Keratinocyte (primary cell): ENCODE results near the gene PNISR. TPM values are rescaled to one million over a fixed set of nuclear protein-coding genes. Genes with fewer than 3 reads are reported as not detected.

Source experiments
- DNase-seq: peaks from one replicate; pipeline ENCODE4 v3.0.0-alpha.2; 2011; ENCODE audit warnings: low read depth, missing footprints, low spot score
- FAIRE-seq: peaks from 2 replicates; lab custom pipeline; 2011; peaks lifted over from hg19 to GRCh38; lab: Jason Lieb, UNC
- H2AFZ ChIP-seq: 2 replicates; pipeline ENCODE4 v1.6.0; 2012; ENCODE audit warnings: low read length, control low read depth, inconsistent platforms; ENCODE audit not compliant: control insufficient read depth
- H3K27ac ChIP-seq: 2 replicates; pipeline ENCODE4 v1.5.1; 2011; ENCODE audit warnings: low read length; ENCODE audit not compliant: control insufficient read depth, insufficient read depth
- H3K27me3 ChIP-seq: 3 replicates; pipeline ENCODE4 v1.6.0; 2011; ENCODE audit warnings: low read length; ENCODE audit not compliant: control insufficient read depth, insufficient read depth; ENCODE audit errors: extremely low read depth
- H3K36me3 ChIP-seq, 2 experiments: 2 replicates in 1 of 2; 3 replicates in 1 of 2; pipeline ENCODE4 v1.5.1; 2011; ENCODE audit warnings: low read length in 2 of 2, mild to moderate bottlenecking in 1 of 2; ENCODE audit not compliant: control insufficient read depth in 2 of 2, insufficient read depth in 2 of 2; ENCODE audit errors: extremely low read depth in 1 of 2
- H3K4me1 ChIP-seq: 3 replicates; pipeline ENCODE4 v1.5.1; 2011; ENCODE audit warnings: low read length; ENCODE audit not compliant: control insufficient read depth, insufficient read depth; ENCODE audit errors: extremely low read depth
- H3K4me2 ChIP-seq: 3 replicates; pipeline ENCODE4 v1.6.0; 2011; ENCODE audit warnings: low read depth, low read length; ENCODE audit not compliant: control insufficient read depth, insufficient read depth; ENCODE audit errors: extremely low read depth
- H3K4me3 ChIP-seq, 3 experiments: fragments of 200-600 bp in 1 of 3; sonication (generic) in 1 of 3; 2 replicates in 2 of 3; 3 replicates in 1 of 3; pipeline ENCODE4 v1.5.1; 2011 to 2016; ENCODE audit warnings: low read length in 3 of 3, mild to moderate bottlenecking in 3 of 3, control low read depth in 2 of 3, inconsistent platforms in 1 of 3, low read depth in 1 of 3, mixed read lengths in 1 of 3, mixed run types in 1 of 3, moderate library complexity in 1 of 3; ENCODE audit not compliant: control insufficient read depth in 2 of 3, insufficient read depth in 2 of 3; ENCODE audit errors: extremely low read depth in 1 of 3
- H3K79me2 ChIP-seq: 2 replicates; pipeline ENCODE4 v1.6.0; 2012; ENCODE audit warnings: low read length; ENCODE audit not compliant: control insufficient read depth, insufficient read depth
- H3K9ac ChIP-seq: 3 replicates; pipeline ENCODE4 v1.6.0; 2011; ENCODE audit warnings: low read length; ENCODE audit not compliant: control insufficient read depth, insufficient read depth; ENCODE audit errors: extremely low read depth
- H3K9me1 ChIP-seq: 3 replicates; pipeline ENCODE4 v1.6.0; 2011; ENCODE audit warnings: low read length; ENCODE audit not compliant: control insufficient read depth, insufficient read depth; ENCODE audit errors: extremely low read depth
- H3K9me3 ChIP-seq: 2 replicates; pipeline ENCODE4 v1.5.1; 2012; ENCODE audit warnings: low read depth, low read length; ENCODE audit not compliant: control insufficient read depth
- H4K20me1 ChIP-seq: 3 replicates; pipeline ENCODE4 v1.6.0; 2011; ENCODE audit warnings: low read length; ENCODE audit not compliant: control insufficient read depth, insufficient read depth; ENCODE audit errors: extremely low read depth
- CTCF ChIP-seq, 3 experiments: IDR thresholded peaks in 1 of 3; conservative IDR thresholded peaks in 1 of 3; optimal IDR thresholded peaks in 1 of 3; 2 replicates in 2 of 3; 3 replicates in 1 of 3; pipeline versions ENCODE3 to v1.5.1; 2011; ENCODE audit warnings: low read length in 3 of 3, mild to moderate bottlenecking in 3 of 3, moderate library complexity in 2 of 3, control low read depth in 1 of 3, inconsistent platforms in 1 of 3; ENCODE audit not compliant: insufficient read depth in 2 of 3; ENCODE audit errors: extremely low read depth in 1 of 3
- EZH2 ChIP-seq: IDR thresholded peaks from one replicate; pipeline ENCODE4 v1.6.1; 2012; ENCODE audit warnings: inconsistent platforms, mild to moderate bottlenecking, low read length, moderate library complexity
- dilution Hi-C: fragments of 300-500 bp; cut with MboI; formaldehyde crosslinking; loops from one replicate; pipeline ENCODE4 v1.7.0; 2020; ENCODE audit warnings: low sequenced_read_pairs; ENCODE audit not compliant: extremely low pct_ligation_motif_present
- polyA plus RNA-seq, 5 experiments: library from polyadenylated mRNA; depleted of rRNA in 3 of 5; stranded (reverse) in 3 of 5; stranded (forward) in 1 of 5; unstranded in 1 of 5; fragments of >200 nt; gene quantifications; 1 replicate in 1 of 5; 2 replicates in 3 of 5; 3 replicates in 1 of 5; pipeline versions ENCODE4 v1.2.1 to v1.2.3, GENCODE V29; 2011 to 2012; ENCODE audit warnings: missing spikeins in 2 of 5, low read depth in 1 of 5, low replicate concordance in 1 of 5

PNISR gene
- polyA plus RNA-seq, 1 donor (not counting 4 experiments of a cell fraction or from before 2014, with no cell fraction given) = 60.5 TPM

GRCh38 chr6:99359800-99360199, 65.3 kb downstream of the PNISR start:
- DNase-seq (no peak), FAIRE-seq (no peak)
- H3K79me2 ChIP-seq = no peaks in the 10 kb centered on the region
- no peak overlapping the region for H3K4me3 ChIP-seq
- no peak overlapping the region for H2AFZ ChIP-seq
- H3K9me3 ChIP-seq = no peaks in the 10 kb centered on the region
- no peaks in the 10 kb centered on the region for H4K20me1 ChIP-seq
- no peak for TF ChIP-seq EZH2
- H3K4me2 ChIP-seq = no peak overlapping the region
- no peak overlapping the region for H3K9ac ChIP-seq
- no peaks in the 10 kb centered on the region for H3K36me3 ChIP-seq
- no peaks in the 10 kb centered on the region for H3K27me3 ChIP-seq
- dilution Hi-C loops = no loop called here
- H3K9me1 ChIP-seq = no peaks in the 10 kb centered on the region
- H3K4me1 ChIP-seq = no peaks in the 10 kb centered on the region
- H3K27ac ChIP-seq = no peak overlapping the region

- no peak for TF ChIP-seq CTCF (optimal IDR thresholded peaks at IDR 0.05 in 1 of 3, IDR thresholded peaks at IDR 0.05 in 1 of 3, conservative IDR thresholded peaks at IDR 0.05 in 1 of 3; ENCODE audit: extremely low read depth in 1 of 3, insufficient read depth in 2 of 3, low read length in 3 of 3)
- no peak overlapping the region for H3K27ac ChIP-seq
- no peak overlapping the region for H3K4me3 ChIP-seq
- H2AFZ ChIP-seq = no peak overlapping the region
- H3K4me2 ChIP-seq = no peak overlapping the region
- H3K9me1 ChIP-seq = no peaks in the 10 kb centered on the region
- no peaks in the 10 kb centered on the region for H3K79me2 ChIP-seq
- H3K9ac ChIP-seq = no peak overlapping the region
- no peaks in the 10 kb centered on the region for H3K36me3 ChIP-seq
- H3K4me1 ChIP-seq = no peaks in the 10 kb centered on the region
- H3K27me3 ChIP-seq = peaks cover 3% of the 10 kb centered on the region
- FAIRE-seq (no peak), DNase-seq (no peak)
- dilution Hi-C loops = no loop called here
- no peaks in the 10 kb centered on the region for H3K9me3 ChIP-seq
- no peaks in the 10 kb centered on the region for H4K20me1 ChIP-seq
Observed at GRCh38 chr6:99356641-99357040, 68.5 kb downstream of the PNISR start.

GRCh38 chr6:99354983-99355382, 70.1 kb downstream of the PNISR start:
- no peak for DNase-seq
- no peak overlapping the region for H3K4me3 ChIP-seq
- H3K27me3 ChIP-seq = peaks cover 3% of the 10 kb centered on the region
- TF ChIP-seq CTCF (optimal IDR thresholded peaks at IDR 0.05 in 1 of 3, IDR thresholded peaks at IDR 0.05 in 1 of 3, conservative IDR thresholded peaks at IDR 0.05 in 1 of 3; ENCODE audit: extremely low read depth in 1 of 3, insufficient read depth in 2 of 3, low read length in 3 of 3) (no peak), EZH2 (no peak)
- dilution Hi-C loops = no loop called here
- H3K4me2 ChIP-seq = no peak overlapping the region
- no peaks in the 10 kb centered on the region for H3K9me1 ChIP-seq
- H2AFZ ChIP-seq = no peak overlapping the region
- FAIRE-seq = no peak
- H3K9me3 ChIP-seq = no peaks in the 10 kb centered on the region
- no peak overlapping the region for H3K9ac ChIP-seq
- no peaks in the 10 kb centered on the region for H3K79me2 ChIP-seq
- no peaks in the 10 kb centered on the region for H3K36me3 ChIP-seq
- H3K4me1 ChIP-seq = peaks cover 8% of the 10 kb centered on the region
- H3K27ac ChIP-seq = no peak overlapping the region
- H4K20me1 ChIP-seq = no peaks in the 10 kb centered on the region
